Left lung (tissue), 10 donors: ENCODE results near the gene FYN. TPM values are rescaled to one million over a fixed set of nuclear protein-coding genes. Genes with fewer than 3 reads are reported as not detected.

ENCODE experiments used
- ATAC-seq: fragments of 200-7000 bp; cut with Tn5 transposase; one replicate; pipeline ENCODE4 v1.9.1; 2020; ENCODE audit warnings: moderate library complexity
- DNase-seq, 4 donors: peaks; one replicate each; pipeline ENCODE4 v3.0.0-alpha.2; 2013 to 2020
- H3K27ac ChIP-seq, 2 donors: fragments of 200-600 bp; sonication (generic) in 1 of 2; one replicate each; pipeline versions ENCODE4 v1.5.0 to v1.8.0; 2020 to 2021
- H3K27me3 ChIP-seq, 2 donors: fragments of 200-600 bp; sonication (generic) in 1 of 2; one replicate each; pipeline versions ENCODE4 v1.5.0 to v1.8.0; 2020 to 2021
- H3K36me3 ChIP-seq, 2 donors: fragments of 200-600 bp; sonication (generic) in 1 of 2; one replicate each; pipeline versions ENCODE4 v1.5.0 to v1.8.0; 2020 to 2021
- H3K4me1 ChIP-seq, 2 donors: fragments of 200-600 bp; one replicate each; pipeline ENCODE4 v1.8.0; 2021
- H3K4me3 ChIP-seq, 2 donors: fragments of 200-600 bp; sonication (generic) in 1 of 2; one replicate each; pipeline versions ENCODE4 v1.5.0 to v1.8.0; 2020 to 2021; ENCODE audit warnings: mild to moderate bottlenecking in 1 of 2
- H3K9me3 ChIP-seq, 2 donors: fragments of 200-600 bp; sonication (generic) in 1 of 2; one replicate each; pipeline versions ENCODE4 v1.5.0 to v1.8.0; 2020 to 2021
- CTCF ChIP-seq, 2 donors: fragments of 200-600 bp; sonication (generic) in 1 of 2; IDR thresholded peaks; one replicate each; pipeline versions ENCODE4 v1.5.0 to v1.8.0; 2021; ENCODE audit warnings: antibody characterized with exemption in 2 of 2
- intact Hi-C, 2 donors: fragments of 100-400 bp; cut with DNase I; formaldehyde crosslinking; loops; one replicate each; pipeline versions ENCODE4 v1.11.2 to v1.14.2; 2022
- polyA plus RNA-seq, 6 donors: library from polyadenylated mRNA; unstranded; fragments of 120-200 nt; gene quantifications; one replicate each; pipeline ENCODE4 v1.2.1, GENCODE V29; 2013; ENCODE audit not compliant: insufficient read length in 6 of 6
- total RNA-seq, 2 donors: library from RNA; stranded (reverse); fragmentation: NEBNext Ultra II Directional; extraction: Animal tissue kit (Norgen Biotek cat#: 25700); gene quantifications; one replicate each; pipeline ENCODE4 v1.2.1, GENCODE V29; 2021
- donor health status: DM: no; HTN: yes; CAD: no.
- donor health status: DM: no; HTN: no; CAD: no.

FYN gene
- total and polyA plus RNA-seq, 8 donors = 58.8 to 165 (median 144) TPM

DNA sequence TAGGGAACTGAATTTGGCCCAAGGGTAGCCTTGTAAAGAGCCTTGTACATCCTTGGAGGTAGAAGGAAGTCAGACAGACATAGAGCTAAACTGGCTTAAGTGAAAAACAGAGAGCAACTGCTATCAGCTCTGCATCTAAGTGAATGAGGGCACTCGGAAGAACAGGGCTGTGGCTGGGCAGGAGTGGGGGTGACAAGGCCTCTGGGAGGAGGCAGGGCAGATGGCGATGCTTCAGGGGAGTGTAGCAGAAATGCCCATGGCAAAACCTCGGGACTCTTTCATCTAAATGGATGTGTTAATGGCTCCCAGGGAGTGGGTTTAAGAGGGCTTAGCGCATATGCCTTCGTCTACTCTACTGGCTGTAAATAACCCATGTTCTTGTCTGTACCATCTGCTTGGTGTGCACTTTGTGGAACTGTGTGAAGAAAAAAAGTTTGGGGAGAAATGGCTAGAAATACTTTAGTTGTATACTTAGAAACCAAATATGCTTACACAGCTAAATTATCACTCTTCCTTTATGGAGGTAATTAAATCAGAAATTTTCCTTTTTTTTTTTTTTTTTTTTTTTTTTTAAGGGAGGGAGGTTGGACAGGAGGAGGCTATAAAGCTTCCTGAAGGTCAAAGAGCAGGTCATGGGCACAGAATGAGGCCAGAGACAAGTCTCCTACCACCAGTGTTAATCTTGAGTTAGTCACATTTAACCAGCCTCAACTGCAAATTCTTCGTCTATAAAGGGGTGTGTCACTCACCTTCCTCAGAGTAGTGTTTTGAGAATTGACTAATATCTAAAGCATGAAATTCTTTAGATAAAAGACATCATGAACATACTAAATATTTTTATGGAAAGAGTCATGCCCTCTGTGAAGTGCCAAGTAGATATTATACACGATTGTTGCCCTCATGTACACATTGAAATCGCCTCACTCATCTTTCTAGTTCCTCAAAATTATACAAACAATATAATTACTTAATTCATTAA, 60.9 kb downstream of the FYN start:
- DNase-seq (no peak), ATAC-seq (no peak)
- Histone ChIP-seq H3K36me3 (no peaks in the 10 kb centered on the region), H3K9me3 (no peaks in the 10 kb centered on the region), H3K4me1 (peaks cover 0 to 3% of the 10 kb centered on the region in 2 donors), H3K27me3 (no peaks in the 10 kb centered on the region), H3K4me3 (no peak overlapping the region), H3K27ac (no peak overlapping the region)
- TF ChIP-seq CTCF (IDR thresholded peaks at IDR 0.05) = no peak
- intact Hi-C loops = no loop called here

DNA sequence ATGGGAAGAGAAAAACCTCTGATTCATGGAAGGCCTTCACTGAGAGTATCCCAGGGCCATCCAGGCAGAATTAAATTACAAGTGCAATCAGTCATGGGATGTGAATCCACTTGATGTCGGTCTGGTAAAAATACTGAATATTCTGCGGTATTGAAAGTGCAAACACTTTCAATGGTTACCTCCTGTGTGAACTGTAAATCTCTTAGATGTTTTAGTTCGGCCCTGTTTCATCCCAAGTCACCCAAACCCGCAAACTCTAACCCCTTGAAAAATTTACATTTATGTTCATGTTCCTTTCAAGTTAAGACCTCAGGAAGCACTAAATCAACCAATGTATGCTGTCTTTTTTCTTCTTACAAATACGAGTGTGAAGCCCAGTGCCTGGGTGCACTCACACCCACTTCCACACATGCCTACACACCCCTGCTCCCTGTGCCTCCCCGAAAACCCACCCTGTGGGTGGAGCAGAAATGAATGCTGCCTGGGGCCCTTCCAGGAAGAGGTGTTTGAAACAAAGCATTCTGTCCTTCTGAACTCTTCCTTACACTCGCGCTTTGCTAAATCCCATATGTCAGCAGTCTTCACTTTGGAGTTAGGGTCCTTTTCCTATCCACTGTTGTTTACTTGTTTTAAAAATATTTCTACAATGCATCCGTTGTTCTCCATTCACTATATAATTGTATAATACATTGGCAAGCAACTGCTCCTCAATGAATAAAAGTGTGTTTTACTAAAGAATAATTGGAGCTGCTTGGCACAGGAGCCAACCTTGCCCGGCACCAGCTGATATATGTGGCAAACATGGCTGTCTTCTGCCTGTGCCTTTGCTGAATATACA, 62.7 kb downstream of the FYN start:
- no peak overlapping the region for H3K27ac ChIP-seq
- no peak for TF ChIP-seq CTCF (IDR thresholded peaks at IDR 0.05)
- H3K36me3 ChIP-seq = no peaks in the 10 kb centered on the region
- H3K9me3 ChIP-seq = no peaks in the 10 kb centered on the region
- DNase-seq = no peak
- no peak overlapping the region for H3K4me3 ChIP-seq
- H3K27me3 ChIP-seq = no peaks in the 10 kb centered on the region
- H3K4me1 ChIP-seq = peaks cover 4 to 13% of the 10 kb centered on the region in 2 donors
- intact Hi-C loops = no loop called here
- ATAC-seq = no peak

GRCh38 chr6:111809766-111810165, 63.5 kb downstream of the FYN start:
- no peaks in the 10 kb centered on the region for H3K27me3 ChIP-seq
- DNase-seq = no peak
- TF ChIP-seq CTCF (IDR thresholded peaks at IDR 0.05) = no peak
- H3K9me3 ChIP-seq = no peaks in the 10 kb centered on the region
- H3K4me1 ChIP-seq = peaks cover 6 to 21% of the 10 kb centered on the region in 2 donors
- ATAC-seq = no peak
- H3K4me3 ChIP-seq = no peak overlapping the region
- intact Hi-C loops = no loop called here
- no peaks in the 10 kb centered on the region for H3K36me3 ChIP-seq
- no peak overlapping the region for H3K27ac ChIP-seq

- ATAC-seq = no peak
- intact Hi-C loops = no loop called here
- H3K4me1 ChIP-seq = peaks cover 11 to 26% of the 10 kb centered on the region in 2 donors
Measured at GRCh38 chr6:111809264-111809663, 64.0 kb downstream of the FYN start.

More at GRCh38 chr6:111809264-111809663, 64.0 kb downstream of the FYN start:
- no peak for DNase-seq
- H3K27me3 ChIP-seq = no peaks in the 10 kb centered on the region
- H3K9me3 ChIP-seq = no peaks in the 10 kb centered on the region
- H3K4me3 ChIP-seq = no peak overlapping the region
- no peaks in the 10 kb centered on the region for H3K36me3 ChIP-seq
- TF ChIP-seq CTCF (IDR thresholded peaks at IDR 0.05) = no peak
- no peak overlapping the region for H3K27ac ChIP-seq
